Hepatic stellate cell (primary cell): ENCODE measurements around the gene IL1RAPL1.
"Not testable (repeated sequence)": the region's sequence is repeated elsewhere in the genome, so short reads cannot be mapped to it uniquely, and the experiment has no call there.

Experiments
- DNase-seq: peaks from one replicate; pipeline ENCODE4 v3.0.0; 2011; ENCODE audit warnings: low spot score

Gene IL1RAPL1

GRCh38 chrX:29275928-29276327 lies 688.7 kb downstream of the IL1RAPL1 start:
- no peak for DNase-seq

GRCh38 chrX:29281078-29281742 lies 694.0 kb downstream of the IL1RAPL1 start:
- no peak for DNase-seq

- DNase-seq: no peak
Observed at GRCh38 chrX:29285664-29286063, 698.4 kb downstream of the IL1RAPL1 start.

GRCh38 chrX:29295987-29296680 lies 708.9 kb downstream of the IL1RAPL1 start:
- DNase-seq: no peak

GRCh38 chrX:29297171-29297800 lies 710.0 kb downstream of the IL1RAPL1 start:
- DNase-seq: no peak

- no peak for DNase-seq
Observed at GRCh38 chrX:29299684-29300083, 712.4 kb downstream of the IL1RAPL1 start.

- no peak for DNase-seq
Observed at GRCh38 chrX:29308726-29309125, 721.5 kb downstream of the IL1RAPL1 start.

GRCh38 chrX:29315931-29316330 lies 728.7 kb downstream of the IL1RAPL1 start:
- DNase-seq: no peak

- DNase-seq: no peak
Observed at GRCh38 chrX:29318012-29318411, 730.8 kb downstream of the IL1RAPL1 start.

GRCh38 chrX:29332429-29332828 lies 745.2 kb downstream of the IL1RAPL1 start:
- DNase-seq: not testable (repeated sequence)

GRCh38 chrX:29333091-29333490 lies 745.8 kb downstream of the IL1RAPL1 start:
- not testable (repeated sequence) for DNase-seq

GRCh38 chrX:29348288-29348687 lies 761.0 kb downstream of the IL1RAPL1 start:
- no peak for DNase-seq

- no peak for DNase-seq
Observed at GRCh38 chrX:29359276-29359675, 772.0 kb downstream of the IL1RAPL1 start.

- not testable (repeated sequence) for DNase-seq
Observed at GRCh38 chrX:29374765-29375164, 787.5 kb downstream of the IL1RAPL1 start.

GRCh38 chrX:29376584-29376983 lies 789.3 kb downstream of the IL1RAPL1 start:
- no peak for DNase-seq

GRCh38 chrX:29382811-29383210 lies 795.6 kb downstream of the IL1RAPL1 start:
- DNase-seq: no peak

GRCh38 chrX:29388509-29388908 lies 801.3 kb downstream of the IL1RAPL1 start:
- no peak for DNase-seq

GRCh38 chrX:29397506-29397905 lies 810.3 kb downstream of the IL1RAPL1 start:
- DNase-seq: peak; percentile 4

GRCh38 chrX:29407357-29407756 lies 820.1 kb downstream of the IL1RAPL1 start:
- no peak for DNase-seq

- peak; percentile 14 for DNase-seq
Observed at GRCh38 chrX:29419774-29420553, 832.7 kb downstream of the IL1RAPL1 start.

GRCh38 chrX:29422034-29422433 lies 834.8 kb downstream of the IL1RAPL1 start:
- DNase-seq: no peak

GRCh38 chrX:29431895-29432294 lies 844.6 kb downstream of the IL1RAPL1 start:
- DNase-seq: no peak
